NCI-H1417 (cell line): ENCODE measurements around the gene CCR7.
A peak's percentile ranks its signal among the peaks of the same experiment; 100 is the strongest.
"Not testable (repeated sequence)": the region's sequence is repeated elsewhere in the genome, so short reads cannot be mapped to it uniquely, and the experiment has no call there.

Source experiments
- DNase-seq, 3 experiments: peaks; one replicate each; lab custom pipeline; 2025; lab: John Stamatoyannopoulos, UW

Gene CCR7

DNA sequence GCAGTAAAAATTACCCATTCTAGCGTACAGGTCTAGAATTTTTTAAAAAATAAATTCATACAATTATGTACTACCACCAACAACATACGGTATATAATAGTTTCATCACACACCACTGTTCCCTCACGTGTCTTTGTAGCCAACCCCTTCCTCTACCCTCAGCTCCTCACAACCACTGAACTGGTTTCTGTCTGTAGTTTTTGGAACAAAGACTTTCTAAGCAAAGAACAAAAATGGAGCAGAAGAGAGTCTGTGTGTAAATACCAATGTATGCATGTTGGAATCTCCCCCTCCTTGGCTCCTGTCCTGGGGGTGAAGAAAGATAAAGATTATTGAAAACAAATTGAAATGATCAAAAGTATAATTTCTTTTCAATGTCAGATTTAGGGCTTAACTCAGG lies 31.9 kb upstream of the CCR7 start:
- no peak for DNase-seq

DNA sequence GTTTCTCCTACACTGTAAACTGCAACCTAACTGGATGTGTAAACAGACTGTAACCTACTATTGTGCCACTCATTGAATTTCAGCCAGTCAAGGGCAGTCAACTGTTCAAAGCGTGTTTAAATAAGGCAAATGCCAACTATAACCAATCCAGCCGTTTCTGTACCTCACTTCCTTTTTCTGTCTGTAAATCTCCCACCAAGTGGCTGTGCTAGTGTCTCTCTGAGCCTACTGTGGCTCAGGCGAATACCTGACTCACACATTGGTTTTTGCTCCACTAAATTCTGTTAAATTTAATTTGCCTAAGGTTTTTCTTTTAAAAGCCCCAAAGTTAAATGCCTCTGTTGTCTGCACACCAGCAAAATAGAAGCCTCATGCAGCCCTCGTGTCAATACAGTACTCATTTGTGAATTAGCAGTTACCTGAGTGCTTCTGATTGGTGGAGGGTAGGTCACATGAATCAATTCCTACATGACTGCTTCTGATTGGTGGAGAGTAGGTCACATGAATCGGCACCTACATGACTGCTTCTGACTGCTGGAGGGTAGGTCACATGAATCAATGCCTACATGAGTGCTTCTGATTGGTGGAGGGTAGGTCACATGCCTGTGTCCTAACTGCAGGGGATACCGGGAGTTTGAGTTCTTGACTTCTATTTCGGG lies 31.1 kb upstream of the CCR7 start:
- DNase-seq: peak in 1 of 3 experiments; percentile 8

DNA sequence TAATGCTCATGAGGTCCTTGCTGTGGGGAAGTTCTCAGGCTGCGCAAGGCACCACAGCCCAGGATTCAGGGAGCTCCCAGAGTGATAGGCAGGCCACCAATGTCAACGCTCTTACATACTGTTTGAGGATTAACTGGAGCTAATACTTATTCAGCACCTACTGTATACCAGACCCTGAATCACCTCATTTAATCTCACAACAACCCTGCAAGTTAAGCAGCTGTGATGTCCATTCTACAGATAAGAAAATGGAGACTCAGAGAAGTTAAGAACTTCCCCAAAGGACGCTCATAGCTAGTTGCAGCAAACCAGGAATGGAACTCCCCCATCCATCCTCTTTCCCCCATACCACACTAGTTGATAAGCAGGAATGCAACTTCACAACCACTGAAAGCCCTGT lies 25.5 kb upstream of the CCR7 start:
- DNase-seq: no peak

- DNase-seq: no peak
Measured at GRCh38 chr17:40588552-40588951, 23.3 kb upstream of the CCR7 start.

- DNase-seq: not testable (repeated sequence)
Measured at GRCh38 chr17:40586264-40586663, 21.0 kb upstream of the CCR7 start.

- DNase-seq: not testable (repeated sequence)
Measured at GRCh38 chr17:40584950-40585349, 19.7 kb upstream of the CCR7 start.

DNA sequence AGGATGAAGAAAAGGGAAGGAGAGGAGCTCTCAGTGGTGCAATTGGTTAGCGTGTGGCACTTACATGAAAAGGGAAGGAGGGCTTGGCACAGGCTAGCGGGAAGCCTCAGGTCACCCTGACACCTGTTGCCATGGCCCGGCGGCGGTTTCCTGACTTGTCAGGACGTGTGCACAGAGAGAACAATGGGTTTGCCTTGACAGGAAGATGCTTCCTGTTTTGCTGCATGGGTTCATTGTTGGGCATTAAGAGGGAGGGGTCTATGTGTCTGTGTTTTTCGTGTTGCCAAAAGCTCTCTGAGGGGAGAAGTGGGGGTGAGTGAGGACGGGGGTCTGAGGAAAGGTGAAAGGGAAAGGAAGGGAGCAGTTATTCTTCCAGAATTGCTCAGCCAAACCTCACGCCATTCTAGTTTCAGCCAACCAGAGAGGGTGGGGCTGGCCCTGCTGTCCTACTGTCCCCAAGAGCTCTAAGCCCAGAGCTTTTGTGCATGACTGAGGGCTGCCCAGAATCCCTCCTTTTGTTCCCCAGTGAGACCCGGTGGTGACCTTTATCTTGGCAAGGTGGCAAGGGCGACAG lies 17.1 kb upstream of the CCR7 start:
- DNase-seq: peak; percentile 55 to 94 (median 84)

GRCh38 chr17:40580140-40580539 lies 14.9 kb upstream of the CCR7 start:
- DNase-seq: no peak

- DNase-seq: no peak
Measured at GRCh38 chr17:40579471-40579870, 14.2 kb upstream of the CCR7 start.

- no peak for DNase-seq
Measured at GRCh38 chr17:40577611-40578065, 12.4 kb upstream of the CCR7 start.

GRCh38 chr17:40576113-40576740 lies 11.0 kb upstream of the CCR7 start:
- DNase-seq: no peak

DNA sequence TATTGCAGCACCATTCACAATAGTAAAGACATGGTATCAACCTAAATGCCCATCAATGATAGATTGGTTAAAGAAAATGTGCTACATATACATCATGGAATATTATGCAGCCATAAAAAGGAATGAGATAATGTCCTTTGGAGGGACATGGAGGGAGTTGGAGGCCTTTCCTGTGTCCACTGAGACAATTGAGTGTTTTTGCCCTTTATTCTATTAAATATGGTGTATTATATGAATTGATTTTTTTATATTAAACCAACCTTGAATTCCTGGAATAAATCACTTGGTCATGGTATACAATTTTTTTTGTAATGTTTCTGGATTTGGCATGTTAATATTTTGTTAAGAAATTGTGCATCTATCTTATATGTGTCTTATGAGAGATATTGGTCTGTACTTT lies 9.0 kb upstream of the CCR7 start:
- no peak for DNase-seq

DNA sequence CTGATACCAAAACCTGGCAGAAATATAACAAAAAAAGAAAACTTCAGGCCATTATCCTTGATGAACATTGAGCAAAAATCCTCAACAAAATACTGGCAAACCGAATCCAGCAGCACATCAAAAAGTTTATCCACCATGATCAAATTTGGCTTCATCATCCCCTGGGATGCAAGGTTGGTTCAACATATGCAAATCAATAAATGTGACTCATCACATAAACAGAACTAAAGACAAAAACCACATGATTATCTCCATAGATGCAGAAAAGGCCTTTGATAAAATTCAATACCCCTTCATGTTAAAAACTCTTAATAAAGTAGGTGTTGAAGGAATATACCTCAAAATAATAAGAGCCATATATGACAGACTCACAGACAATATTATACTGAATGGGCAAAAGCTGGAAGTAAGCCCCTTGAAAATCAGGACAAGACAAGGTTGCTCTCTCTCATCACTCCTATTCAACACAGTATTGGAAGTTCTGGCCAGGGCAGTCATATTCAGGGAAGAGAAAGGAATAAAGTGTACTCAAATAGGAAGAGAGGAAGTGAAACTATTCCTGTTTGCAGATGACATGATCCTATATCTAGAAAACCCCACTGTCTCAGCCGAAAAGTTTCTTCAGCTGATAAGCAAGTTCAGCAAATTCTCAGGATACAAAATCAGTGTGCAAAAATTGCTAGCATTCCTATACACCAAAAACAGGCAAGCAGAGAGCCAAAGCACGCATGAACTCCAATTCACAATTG lies 7.1 kb upstream of the CCR7 start:
- not testable (repeated sequence) for DNase-seq

- no peak for DNase-seq
Measured at GRCh38 chr17:40568074-40568836, 3.0 kb upstream of the CCR7 start.

GRCh38 chr17:40567377-40567776 lies 2.1 kb upstream of the CCR7 start:
- no peak for DNase-seq

- no peak for DNase-seq
Measured at GRCh38 chr17:40565769-40566409, 617 bp upstream of the CCR7 start.

DNA sequence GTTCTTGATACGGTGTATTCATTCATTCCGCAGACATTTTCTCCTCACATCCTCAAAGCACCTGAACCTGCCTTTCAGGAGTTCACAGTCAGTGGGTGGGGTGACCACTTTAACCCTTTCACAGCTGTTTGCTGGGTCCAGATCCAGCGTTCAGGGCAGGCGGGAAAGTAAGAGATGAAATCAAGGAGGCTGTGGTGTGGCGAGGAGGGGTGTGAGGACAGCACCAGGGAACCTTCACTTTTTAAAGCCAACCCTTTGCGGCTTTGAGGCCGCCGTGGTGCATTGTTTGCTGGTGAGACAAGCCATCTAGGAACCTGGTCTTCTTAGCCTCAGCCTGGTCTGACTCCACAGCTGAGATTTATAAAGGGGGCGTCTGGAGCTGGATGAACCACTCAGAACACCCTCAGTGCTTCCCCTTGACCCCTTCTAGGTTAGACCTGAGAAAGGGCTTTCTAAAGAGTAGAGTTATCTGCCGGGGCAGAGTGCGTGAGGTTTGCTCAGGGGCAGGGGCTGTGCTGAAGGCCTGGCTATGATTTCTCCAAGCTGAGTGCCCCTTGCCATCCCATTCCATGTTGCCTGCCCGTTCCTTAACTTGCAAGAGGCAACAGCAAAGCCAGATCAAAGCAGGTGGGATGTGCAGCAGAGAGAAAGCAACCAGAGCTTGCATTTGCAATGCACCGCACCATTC lies 933 bp downstream of the CCR7 start:
- no peak for DNase-seq

GRCh38 chr17:40563220-40564052 lies 1.8 kb downstream of the CCR7 start:
- DNase-seq: no peak

DNA sequence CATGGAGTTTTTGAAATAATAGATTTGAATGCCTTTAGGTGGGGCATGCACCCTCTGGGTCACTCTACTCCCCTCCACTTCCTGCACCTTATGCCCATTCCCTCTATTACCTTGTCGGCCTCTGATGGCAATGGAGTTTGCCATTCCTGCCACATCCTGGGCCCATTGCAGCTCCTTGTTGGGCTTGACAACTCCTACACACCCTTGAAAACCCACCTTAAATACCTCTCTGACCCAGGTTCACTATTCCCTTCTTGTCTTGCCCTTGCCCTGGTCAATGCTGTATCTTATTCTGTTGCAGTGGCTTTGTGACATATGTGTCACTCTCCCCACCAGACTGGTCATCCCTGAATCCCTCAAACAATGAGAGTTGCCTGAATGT lies 2.4 kb downstream of the CCR7 start:
- no peak for DNase-seq
